Measurements from ENCODE around the gene SRMS.

The SRMS gene

GRCh38 chr20:63538204-63539091 lies 9.1 kb downstream of the SRMS start:
- no peak for DNase-seq (ENCODE audit: low read depth)

GRCh38 chr20:63537525-63538203 lies 9.9 kb downstream of the SRMS start:
- DNase-seq (ENCODE audit: low read depth), result peak; percentile 83

- no peak for DNase-seq (ENCODE audit: low read depth)
Observed at GRCh38 chr20:63536997-63537524, 10.5 kb downstream of the SRMS start, which contains the start of gene PTK6. PTK6 (minus strand) TSS chr20:63537376; CDS start chr20:63537314, 62 bp downstream.

- no peak for DNase-seq (ENCODE audit: low read depth)
Observed at GRCh38 chr20:63536241-63536977, 11.1 kb downstream of the SRMS start.

- DNase-seq (ENCODE audit: low read depth), result no peak
Observed at GRCh38 chr20:63534831-63535651, 12.5 kb downstream of the SRMS start.

GRCh38 chr20:63534427-63534830 lies 13.1 kb downstream of the SRMS start:
- no peak for DNase-seq (ENCODE audit: low read depth)

GRCh38 chr20:63533871-63534393 lies 13.6 kb downstream of the SRMS start:
- DNase-seq (ENCODE audit: low read depth), result no peak

- no peak for DNase-seq (ENCODE audit: low read depth)
Observed at GRCh38 chr20:63533388-63533787, 14.2 kb downstream of the SRMS start.

- no peak for DNase-seq (ENCODE audit: low read depth)
Observed at GRCh38 chr20:63532449-63532971, 15.0 kb downstream of the SRMS start.

GRCh38 chr20:63531686-63532448 lies 15.7 kb downstream of the SRMS start:
- no peak for DNase-seq (ENCODE audit: low read depth)

- no peak for DNase-seq (ENCODE audit: low read depth)
Observed at GRCh38 chr20:63530788-63531160, 16.8 kb downstream of the SRMS start.

- DNase-seq (ENCODE audit: low read depth), result no peak
Observed at GRCh38 chr20:63529861-63530787, 17.4 kb downstream of the SRMS start.

GRCh38 chr20:63529180-63529860 lies 18.2 kb downstream of the SRMS start:
- no peak for DNase-seq (ENCODE audit: low read depth)

- DNase-seq (ENCODE audit: low read depth), result no peak
Observed at GRCh38 chr20:63527184-63527583, 20.4 kb downstream of the SRMS start.

GRCh38 chr20:63525971-63526370 lies 21.6 kb downstream of the SRMS start:
- DNase-seq (ENCODE audit: low read depth), result no peak

GRCh38 chr20:63525185-63525584 lies 22.4 kb downstream of the SRMS start:
- no peak for DNase-seq (ENCODE audit: low read depth)

GRCh38 chr20:63522981-63523611 lies 24.5 kb downstream of the SRMS start:
- DNase-seq (ENCODE audit: low read depth), result no peak

Data from T follicular helper cell (primary cell).